ENCODE measurements around the gene UGT3A1. TPM values are rescaled to one million over a fixed set of nuclear protein-coding genes. Genes with fewer than 3 reads are reported as not detected.

Gene UGT3A1
- total and polyA plus RNA-seq, 2 of the 13 experiments (the other 11 are each of a cell fraction or from before 2014, with no cell fraction given) = not detected

DNA sequence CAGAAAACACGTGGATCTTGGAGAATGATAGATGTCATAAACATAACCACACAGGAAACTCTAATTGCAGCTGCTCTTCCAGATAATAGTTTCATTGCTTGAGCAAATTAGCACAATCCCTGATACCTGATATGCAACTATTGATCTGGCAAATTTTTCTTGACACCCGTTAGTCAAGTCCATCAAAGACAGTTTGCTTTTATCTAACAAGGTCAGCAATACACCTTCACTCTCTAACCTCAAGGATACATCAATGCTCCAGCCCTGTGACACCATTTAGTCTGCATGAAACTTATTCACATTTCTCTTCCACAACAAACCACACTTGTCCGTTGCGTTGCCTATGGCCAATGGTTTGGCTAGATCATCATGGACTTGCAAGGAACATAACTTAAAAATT lies 16.6 kb downstream of the UGT3A1 start:
- no peaks in the 10 kb centered on the region for H3K4me1 ChIP-seq (ENCODE audit: insufficient read depth, low read length)
- no peak overlapping the region for H2AFZ ChIP-seq (ENCODE audit: low read length)
- ChIA-PET CTCF (ENCODE audit: low intra/inter-chr PET ratio, low total read pairs) (no interaction called here), POLR2A (no interaction called here)
- intact Hi-C loops (cut with micrococcal nuclease; ENCODE audit: unreplicated experiment) (no loop called here), in situ Hi-C loops (cut with HindIII; ENCODE audit: extremely low pct_ligation_motif_present, low pct_unique_long_range_greater_than_20kb) (no loop called here)
- no peaks in the 10 kb centered on the region for H3K27me3 ChIP-seq (ENCODE audit: control insufficient read depth in 1 of 2, insufficient read depth in 2 of 2, low read length in 2 of 2)
- TF ChIP-seq ZNF468 (CRISPR knock-in tag; IDR thresholded peaks at IDR 0.05) (no peak), ZNF549 (CRISPR knock-in tag; IDR thresholded peaks at IDR 0.05) (no peak), FIP1L1 (IDR thresholded peaks at IDR 0.05; ENCODE audit: borderline replicate concordance, insufficient read depth, low read depth, low read length) (no peak), ZNF703 (CRISPR knock-in tag; IDR thresholded peaks at IDR 0.05; ENCODE audit: borderline replicate concordance) (no peak), SNRNP70 (IDR thresholded peaks at IDR 0.05; ENCODE audit: low read depth, low read length) (no peak), SMYD3 (CRISPR knock-in tag; IDR thresholded peaks at IDR 0.05) (no peak), MTF1 (CRISPR knock-in tag; IDR thresholded peaks at IDR 0.05) (no peak), ZSCAN21 (CRISPR knock-in tag; IDR thresholded peaks at IDR 0.05; ENCODE audit: borderline replicate concordance) (no peak), SNAI1 (CRISPR knock-in tag; IDR thresholded peaks at IDR 0.05; ENCODE audit: borderline replicate concordance) (no peak), ZSCAN30 (CRISPR knock-in tag; IDR thresholded peaks at IDR 0.05) (no peak), JDP2 (CRISPR knock-in tag; IDR thresholded peaks at IDR 0.05; ENCODE audit: borderline replicate concordance) (no peak), GABPB1 (CRISPR knock-in tag; IDR thresholded peaks at IDR 0.05) (no peak), ZNF431 (CRISPR knock-in tag; IDR thresholded peaks at IDR 0.05; ENCODE audit: borderline replicate concordance, low read depth) (no peak)
- TF ChIP-seq, protein P1, sequence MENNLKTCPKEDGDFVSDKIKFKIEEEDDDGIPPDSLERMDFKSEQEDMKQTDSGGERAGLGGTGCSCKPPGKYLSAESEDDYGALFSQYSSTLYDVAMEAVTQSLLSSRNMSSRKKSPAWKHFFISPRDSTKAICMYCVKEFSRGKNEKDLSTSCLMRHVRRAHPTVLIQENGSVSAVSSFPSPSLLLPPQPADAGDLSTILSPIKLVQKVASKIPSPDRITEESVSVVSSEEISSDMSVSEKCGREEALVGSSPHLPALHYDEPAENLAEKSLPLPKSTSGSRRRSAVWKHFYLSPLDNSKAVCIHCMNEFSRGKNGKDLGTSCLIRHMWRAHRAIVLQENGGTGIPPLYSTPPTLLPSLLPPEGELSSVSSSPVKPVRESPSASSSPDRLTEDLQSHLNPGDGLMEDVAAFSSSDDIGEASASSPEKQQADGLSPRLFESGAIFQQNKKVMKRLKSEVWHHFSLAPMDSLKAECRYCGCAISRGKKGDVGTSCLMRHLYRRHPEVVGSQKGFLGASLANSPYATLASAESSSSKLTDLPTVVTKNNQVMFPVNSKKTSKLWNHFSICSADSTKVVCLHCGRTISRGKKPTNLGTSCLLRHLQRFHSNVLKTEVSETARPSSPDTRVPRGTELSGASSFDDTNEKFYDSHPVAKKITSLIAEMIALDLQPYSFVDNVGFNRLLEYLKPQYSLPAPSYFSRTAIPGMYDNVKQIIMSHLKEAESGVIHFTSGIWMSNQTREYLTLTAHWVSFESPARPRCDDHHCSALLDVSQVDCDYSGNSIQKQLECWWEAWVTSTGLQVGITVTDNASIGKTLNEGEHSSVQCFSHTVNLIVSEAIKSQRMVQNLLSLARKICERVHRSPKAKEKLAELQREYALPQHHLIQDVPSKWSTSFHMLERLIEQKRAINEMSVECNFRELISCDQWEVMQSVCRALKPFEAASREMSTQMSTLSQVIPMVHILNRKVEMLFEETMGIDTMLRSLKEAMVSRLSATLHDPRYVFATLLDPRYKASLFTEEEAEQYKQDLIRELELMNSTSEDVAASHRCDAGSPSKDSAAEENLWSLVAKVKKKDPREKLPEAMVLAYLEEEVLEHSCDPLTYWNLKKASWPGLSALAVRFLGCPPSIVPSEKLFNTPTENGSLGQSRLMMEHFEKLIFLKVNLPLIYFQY (CRISPR knock-in tag; IDR thresholded peaks at IDR 0.05; ENCODE audit: borderline replicate concordance) = no peak
- TF ChIP-seq, protein P2, sequence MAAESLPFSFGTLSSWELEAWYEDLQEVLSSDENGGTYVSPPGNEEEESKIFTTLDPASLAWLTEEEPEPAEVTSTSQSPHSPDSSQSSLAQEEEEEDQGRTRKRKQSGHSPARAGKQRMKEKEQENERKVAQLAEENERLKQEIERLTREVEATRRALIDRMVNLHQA (CRISPR knock-in tag; IDR thresholded peaks at IDR 0.05) = no peak
- TF ChIP-seq, protein P3, sequence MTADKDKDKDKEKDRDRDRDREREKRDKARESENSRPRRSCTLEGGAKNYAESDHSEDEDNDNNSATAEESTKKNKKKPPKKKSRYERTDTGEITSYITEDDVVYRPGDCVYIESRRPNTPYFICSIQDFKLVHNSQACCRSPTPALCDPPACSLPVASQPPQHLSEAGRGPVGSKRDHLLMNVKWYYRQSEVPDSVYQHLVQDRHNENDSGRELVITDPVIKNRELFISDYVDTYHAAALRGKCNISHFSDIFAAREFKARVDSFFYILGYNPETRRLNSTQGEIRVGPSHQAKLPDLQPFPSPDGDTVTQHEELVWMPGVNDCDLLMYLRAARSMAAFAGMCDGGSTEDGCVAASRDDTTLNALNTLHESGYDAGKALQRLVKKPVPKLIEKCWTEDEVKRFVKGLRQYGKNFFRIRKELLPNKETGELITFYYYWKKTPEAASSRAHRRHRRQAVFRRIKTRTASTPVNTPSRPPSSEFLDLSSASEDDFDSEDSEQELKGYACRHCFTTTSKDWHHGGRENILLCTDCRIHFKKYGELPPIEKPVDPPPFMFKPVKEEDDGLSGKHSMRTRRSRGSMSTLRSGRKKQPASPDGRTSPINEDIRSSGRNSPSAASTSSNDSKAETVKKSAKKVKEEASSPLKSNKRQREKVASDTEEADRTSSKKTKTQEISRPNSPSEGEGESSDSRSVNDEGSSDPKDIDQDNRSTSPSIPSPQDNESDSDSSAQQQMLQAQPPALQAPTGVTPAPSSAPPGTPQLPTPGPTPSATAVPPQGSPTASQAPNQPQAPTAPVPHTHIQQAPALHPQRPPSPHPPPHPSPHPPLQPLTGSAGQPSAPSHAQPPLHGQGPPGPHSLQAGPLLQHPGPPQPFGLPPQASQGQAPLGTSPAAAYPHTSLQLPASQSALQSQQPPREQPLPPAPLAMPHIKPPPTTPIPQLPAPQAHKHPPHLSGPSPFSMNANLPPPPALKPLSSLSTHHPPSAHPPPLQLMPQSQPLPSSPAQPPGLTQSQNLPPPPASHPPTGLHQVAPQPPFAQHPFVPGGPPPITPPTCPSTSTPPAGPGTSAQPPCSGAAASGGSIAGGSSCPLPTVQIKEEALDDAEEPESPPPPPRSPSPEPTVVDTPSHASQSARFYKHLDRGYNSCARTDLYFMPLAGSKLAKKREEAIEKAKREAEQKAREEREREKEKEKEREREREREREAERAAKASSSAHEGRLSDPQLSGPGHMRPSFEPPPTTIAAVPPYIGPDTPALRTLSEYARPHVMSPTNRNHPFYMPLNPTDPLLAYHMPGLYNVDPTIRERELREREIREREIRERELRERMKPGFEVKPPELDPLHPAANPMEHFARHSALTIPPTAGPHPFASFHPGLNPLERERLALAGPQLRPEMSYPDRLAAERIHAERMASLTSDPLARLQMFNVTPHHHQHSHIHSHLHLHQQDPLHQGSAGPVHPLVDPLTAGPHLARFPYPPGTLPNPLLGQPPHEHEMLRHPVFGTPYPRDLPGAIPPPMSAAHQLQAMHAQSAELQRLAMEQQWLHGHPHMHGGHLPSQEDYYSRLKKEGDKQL (CRISPR knock-in tag; IDR thresholded peaks at IDR 0.05; ENCODE audit: low read depth) = no peak
- FAIRE-seq (no peak), ATAC-seq (no peak), DNase-seq (ENCODE audit: low spot score) (no peak)
- H3K9ac ChIP-seq (ENCODE audit: insufficient read depth, low read depth, low read length) = no peak overlapping the region
- WGBS (ENCODE audit: low lambda C conversion rate) = 1% methylated on average over 4 of the region's 4 CpGs
- no peak overlapping the region for H3K4me3 ChIP-seq (replicated peaks in 1 of 3; ENCODE audit: insufficient read depth in 1 of 3, low read depth in 2 of 3, low read length in 3 of 3)
- H3K36me3 ChIP-seq (replicated peaks in 1 of 2; ENCODE audit: control insufficient read depth in 1 of 2, insufficient read depth in 2 of 2, low read length in 2 of 2) = no peaks in the 10 kb centered on the region
- H3K27ac ChIP-seq (ENCODE audit: extremely low read length, insufficient read depth, low read length) = no peak overlapping the region
- no peaks in the 10 kb centered on the region for H3K79me2 ChIP-seq (ENCODE audit: insufficient read depth, low read length)
- no TSS peak for BruUV-seq (replicated peaks)
- no peaks in the 10 kb centered on the region for H3K9me3 ChIP-seq (ENCODE audit: low read length)
- H4K20me1 ChIP-seq (ENCODE audit: insufficient read depth, low read length) = no peaks in the 10 kb centered on the region
- H3K4me2 ChIP-seq (ENCODE audit: low read depth, low read length) = no peak overlapping the region
